IMR-90 (cell line): ENCODE measurements around the gene KRTAP4-5. TPM values are rescaled to one million over a fixed set of nuclear protein-coding genes. Genes with fewer than 3 reads are reported as not detected.

Experiments used
- ATAC-seq: fragments of 200-7000 bp; cut with Tn5 transposase; 2 replicates; pipeline ENCODE4 v1.9.1; 2020; ENCODE audit warnings: low read depth, mild to moderate bottlenecking, moderate library complexity
- BruUV-seq: library from RNA; stranded (reverse); fragments of 400-500 nt; replicated peaks from 2 replicates; lab custom pipeline; 2021; lab: Mats Ljungman, UMichigan
- CTCF ChIA-PET: fragments of 300-600 bp; formaldehyde crosslinking; extraction: SDS; loops from one replicate; lab custom pipeline; 2021; ENCODE audit warnings: antibody characterized with exemption; lab: Yijun Ruan, JAX
- POLR2A ChIA-PET: fragments of 300-600 bp; sonication (Branson Sonifier 250); formaldehyde crosslinking; loops from one replicate; lab custom pipeline; 2022; ENCODE audit warnings: antibody characterized with exemption; ENCODE audit not compliant: unreplicated experiment; lab: Charles Lee
- DNase-seq: peaks from one replicate; pipeline ENCODE4 v3.0.0; 2013
- H2AFZ ChIP-seq: replicated peaks from 2 replicates; pipeline ENCODE3; 2013; ENCODE audit warnings: low read length, mild to moderate bottlenecking; ENCODE audit not compliant: poor library complexity
- H2AK5ac ChIP-seq: 2 replicates; pipeline ENCODE4 v1.6.1; 2013; ENCODE audit warnings: low read depth, low read length, inconsistent platforms
- H2AK9ac ChIP-seq: replicated peaks from 2 replicates; pipeline ENCODE3; 2013; ENCODE audit warnings: mild to moderate bottlenecking, low read depth, low read length, moderate library complexity; ENCODE audit not compliant: poor library complexity
- H2BK120ac ChIP-seq: 2 replicates; pipeline ENCODE4 v1.6.1; 2013; ENCODE audit warnings: low read depth, low read length, inconsistent platforms
- H2BK15ac ChIP-seq: 3 replicates; pipeline ENCODE4 v1.6.1; 2013; ENCODE audit warnings: low read depth, low read length, inconsistent platforms
- H2BK20ac ChIP-seq: 2 replicates; pipeline ENCODE4 v1.6.1; 2013; ENCODE audit warnings: low read depth, mild to moderate bottlenecking, inconsistent platforms, low read length, moderate library complexity
- H2BK5ac ChIP-seq: 2 replicates; pipeline ENCODE4 v1.6.1; 2013; ENCODE audit warnings: mild to moderate bottlenecking, low read depth, low read length, inconsistent platforms; ENCODE audit not compliant: poor library complexity, severe bottlenecking
- H3K14ac ChIP-seq: replicated peaks from 2 replicates; pipeline ENCODE4 v1.6.1; 2013; ENCODE audit warnings: low read depth, low read length, inconsistent platforms
- H3K18ac ChIP-seq: 2 replicates; pipeline ENCODE4 v1.6.1; 2013; ENCODE audit warnings: low read depth, low read length, control low read depth
- H3K23ac ChIP-seq: 2 replicates; pipeline ENCODE4 v1.6.1; 2013; ENCODE audit warnings: low read depth, low read length, inconsistent platforms
- H3K27ac ChIP-seq: 2 replicates; pipeline ENCODE4 v1.5.1; 2013; ENCODE audit warnings: mild to moderate bottlenecking, control low read depth, low read length; ENCODE audit not compliant: insufficient read depth
- H3K27me3 ChIP-seq: 2 replicates; pipeline ENCODE4 v1.6.1; 2013; ENCODE audit warnings: low read length; ENCODE audit not compliant: control insufficient read depth, insufficient read depth
- H3K36me3 ChIP-seq: 2 replicates; pipeline ENCODE4 v1.6.1; 2013; ENCODE audit warnings: low read length, mixed read lengths; ENCODE audit not compliant: control insufficient read depth, insufficient read depth
- H3K4ac ChIP-seq: 2 replicates; pipeline ENCODE4 v1.6.1; 2013; ENCODE audit warnings: low read depth, low read length, inconsistent platforms
- H3K4me1 ChIP-seq: 2 replicates; pipeline ENCODE4 v1.6.1; 2013; ENCODE audit warnings: low read length, mixed read lengths; ENCODE audit not compliant: control insufficient read depth, insufficient read depth
- H3K4me2 ChIP-seq: 2 replicates; pipeline ENCODE4 v1.6.1; 2013; ENCODE audit warnings: low read depth, mild to moderate bottlenecking, control low read depth, low read length, moderate library complexity
- H3K4me3 ChIP-seq: 2 replicates; pipeline ENCODE4 v1.5.1; 2013; ENCODE audit warnings: low read depth, mild to moderate bottlenecking, control low read depth, low read length, moderate library complexity; ENCODE audit not compliant: insufficient read depth
- H3K56ac ChIP-seq: 2 replicates; pipeline ENCODE4 v1.6.1; 2013; ENCODE audit warnings: low read length, inconsistent platforms; ENCODE audit not compliant: insufficient read depth; ENCODE audit errors: extremely low read depth
- H3K79me1 ChIP-seq, 2 experiments: 2 replicates each; pipeline ENCODE4 v1.6.1; 2013; ENCODE audit warnings: low read length in 2 of 2, inconsistent platforms in 1 of 2, low read depth in 1 of 2
- H3K9ac ChIP-seq: 2 replicates; pipeline ENCODE4 v1.6.1; 2013; ENCODE audit warnings: low read depth, low read length, control low read depth
- H3K9me1 ChIP-seq: 2 replicates; pipeline ENCODE4 v1.6.1; 2013; ENCODE audit warnings: low read length, inconsistent platforms; ENCODE audit not compliant: insufficient read depth
- H3K9me3 ChIP-seq: 2 replicates; pipeline ENCODE4 v1.6.1; 2013; ENCODE audit warnings: low read length; ENCODE audit not compliant: control insufficient read depth, insufficient read depth
- H4K20me1 ChIP-seq: 2 replicates; pipeline ENCODE4 v1.6.1; 2013; ENCODE audit warnings: low read length, inconsistent platforms; ENCODE audit not compliant: insufficient read depth
- H4K5ac ChIP-seq: 2 replicates; pipeline ENCODE4 v1.6.1; 2013; ENCODE audit warnings: mild to moderate bottlenecking, low read depth, low read length, control low read depth
- H4K8ac ChIP-seq, 2 experiments: 2 replicates each; pipeline ENCODE4 v1.6.1; 2013; ENCODE audit warnings: low read depth in 2 of 2, low read length in 2 of 2, control low read depth in 1 of 2, inconsistent platforms in 1 of 2
- H4K91ac ChIP-seq: 2 replicates; pipeline ENCODE4 v1.6.1; 2013; ENCODE audit warnings: low read depth, low read length, inconsistent platforms; ENCODE audit not compliant: insufficient read depth
- BHLHE40 ChIP-seq: fragments of 150-350 bp; IDR thresholded peaks from 2 replicates; pipeline ENCODE4 v1.6.1; 2016; ENCODE audit warnings: mild to moderate bottlenecking, low read depth, low read length
- CEBPB ChIP-seq: IDR thresholded peaks from 2 replicates; pipeline ENCODE4 v1.6.1; 2012; ENCODE audit warnings: low read depth, low read length, improper control_type of control experiment
- CHD1 ChIP-seq: IDR thresholded peaks from 2 replicates; pipeline ENCODE4 v1.6.1; 2012; ENCODE audit warnings: low read depth, low read length, improper control_type of control experiment
- FOS ChIP-seq: fragments of 150-350 bp; IDR thresholded peaks from 2 replicates; pipeline ENCODE4 v1.6.1; 2016; ENCODE audit warnings: low read depth, low read length
- MAFK ChIP-seq: IDR thresholded peaks from 2 replicates; pipeline ENCODE4 v1.6.1; 2012; ENCODE audit warnings: low read depth, low read length, improper control_type of control experiment
- MAZ ChIP-seq: IDR thresholded peaks from 2 replicates; pipeline ENCODE4 v1.6.1; 2012; ENCODE audit warnings: low read depth, mild to moderate bottlenecking, low read length, improper control_type of control experiment, moderate library complexity, borderline replicate concordance
- MXI1 ChIP-seq: IDR thresholded peaks from 2 replicates; pipeline ENCODE4 v1.6.1; 2012; ENCODE audit warnings: low read depth, mild to moderate bottlenecking, low read length, moderate library complexity, borderline replicate concordance
- NFE2L2 ChIP-seq: fragments of 150-350 bp; IDR thresholded peaks from 2 replicates; pipeline ENCODE4 v1.6.1; 2016; ENCODE audit warnings: low read depth, mild to moderate bottlenecking, low read length
- POLR2A ChIP-seq: IDR thresholded peaks from 2 replicates; pipeline ENCODE4 v1.6.1; 2012; ENCODE audit warnings: mild to moderate bottlenecking, low read depth, low read length
- RAD21 ChIP-seq: IDR thresholded peaks from 2 replicates; pipeline ENCODE4 v1.6.1; 2012; ENCODE audit warnings: low read length, improper control_type of control experiment
- RCOR1 ChIP-seq: IDR thresholded peaks from 2 replicates; pipeline ENCODE4 v1.6.1; 2012; ENCODE audit warnings: mild to moderate bottlenecking, low read length, improper control_type of control experiment; ENCODE audit not compliant: insufficient replicate concordance
- RFX5 ChIP-seq: IDR thresholded peaks from 2 replicates; pipeline ENCODE4 v1.8.0; 2012; ENCODE audit warnings: low read depth, mild to moderate bottlenecking, low read length, moderate library complexity
- SMC3 ChIP-seq: fragments of 150-350 bp; IDR thresholded peaks from 2 replicates; pipeline ENCODE4 v1.6.1; 2016; ENCODE audit warnings: low read depth, mild to moderate bottlenecking, antibody characterized with exemption, low read length, moderate library complexity
- WGBS, 2 experiments: methylation state at CpG; one replicate each; pipeline versions ENCODE4 v1.1.5 to v1.1.7; 2013; ENCODE audit warnings: missing lambda C conversion rate in 2 of 2; ENCODE audit not compliant: insufficient read length in 1 of 2; ENCODE audit errors: extremely low coverage in 2 of 2; 5-methylcytosine and 5-hydroxymethylcytosine counted together
- dilution Hi-C: fragments of 300-500 bp; cut with HindIII; formaldehyde crosslinking; loops from one replicate; pipeline ENCODE4 v1.14.3; 2018; ENCODE audit warnings: low sequenced_read_pairs; ENCODE audit not compliant: unreplicated experiment
- in situ Hi-C: fragments of 300-500 bp; cut with MboI; formaldehyde crosslinking; loops from 3 replicates; pipeline ENCODE4 v1.14.3; 2019; ENCODE audit warnings: low sequenced_read_pairs, inconsistent platforms, mixed read lengths
- intact Hi-C: fragments of 100-400 bp; cut with micrococcal nuclease; formaldehyde crosslinking; loops from 2 replicates; pipeline ENCODE4 v1.10.0; 2022
- polyA plus RNA-seq, 3 experiments: library from polyadenylated mRNA; depleted of rRNA; stranded (reverse); fragments of >200 nt; gene quantifications; 2 replicates each; pipeline ENCODE4 v1.2.3, GENCODE V29; 2012; ENCODE audit warnings: low replicate concordance in 1 of 3
- total RNA-seq: library from RNA; depleted of rRNA; stranded (reverse); fragments of >200 nt; gene quantifications from 2 replicates; pipeline ENCODE4 v1.2.3, GENCODE V29; 2012
- TF ChIP-seq, protein P1 (sequence below): conservative IDR thresholded peaks from 2 replicates; pipeline ENCODE4 v1.5.1; 2012; ENCODE audit warnings: mild to moderate bottlenecking, low read depth, low read length, improper control_type of control experiment
- TF ChIP-seq, protein P2 (sequence below): fragments of 150-350 bp; IDR thresholded peaks from 2 replicates; pipeline ENCODE4 v1.6.1; 2017; ENCODE audit warnings: mild to moderate bottlenecking, antibody characterized with exemption, low read length, low read depth
- TF ChIP-seq, protein P3 (sequence below): fragments of 150-350 bp; IDR thresholded peaks from 2 replicates; pipeline ENCODE4 v1.6.1; 2016; ENCODE audit warnings: low read depth, mild to moderate bottlenecking, low read length, moderate library complexity, borderline replicate concordance

KRTAP4-5 gene
- total and polyA plus RNA-seq, 2 of the 4 experiments (the other 2 are of a cell fraction) = not detected

DNA sequence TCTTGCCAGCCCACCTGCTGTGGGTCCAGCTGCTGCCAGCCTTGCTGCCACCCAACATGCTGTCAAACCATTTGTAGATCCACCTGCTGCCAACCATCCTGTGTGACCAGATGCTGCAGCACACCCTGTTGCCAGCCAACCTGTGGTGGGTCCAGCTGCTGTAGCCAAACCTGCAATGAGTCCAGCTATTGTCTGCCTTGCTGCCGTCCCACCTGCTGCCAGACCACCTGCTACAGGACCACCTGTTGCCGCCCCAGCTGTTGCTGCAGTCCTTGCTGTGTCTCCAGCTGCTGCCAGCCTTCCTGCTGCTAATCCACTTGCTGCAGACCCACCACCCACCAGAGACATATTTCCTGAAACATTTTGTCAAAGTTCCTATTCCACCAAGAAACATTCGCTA, 40.7 kb upstream of the KRTAP4-5 start:
- Histone ChIP-seq H3K9me3 (no peaks in the 10 kb centered on the region; the same call in 1 of the 2 replicates), H3K4me2 (no peak overlapping the region), H4K20me1 (no peaks in the 10 kb centered on the region), H2BK20ac (no peak overlapping the region), H3K4ac (no peak overlapping the region), H3K14ac (no peak overlapping the region), H3K9ac (no peak overlapping the region), H3K9me1 (no peaks in the 10 kb centered on the region), H2BK15ac (no peak overlapping the region), H4K91ac (no peak overlapping the region), H4K5ac (no peak overlapping the region), H3K27me3 (peaks cover 6% of the 10 kb centered on the region), H3K36me3 (no peaks in the 10 kb centered on the region), H2AK5ac (no peak overlapping the region), H4K8ac (no peak overlapping the region), H3K56ac (no peak overlapping the region), H3K27ac (no peak overlapping the region), H2BK5ac (no peak overlapping the region), H3K18ac (no peak overlapping the region), H3K4me1 (no peaks in the 10 kb centered on the region), H2BK120ac (no peak overlapping the region), H3K23ac (no peak overlapping the region), H2AFZ (no peak overlapping the region), H3K79me1 (no peaks in the 10 kb centered on the region), H3K4me3 (no peak overlapping the region), H2AK9ac (no peak overlapping the region)
- ChIA-PET CTCF (interaction anchor here (0.8 kb wide), 1 partner anchor 9 kb away, joined by 3 read pairs; no protein-coding TSS in a partner anchor), POLR2A (no interaction called here)
- no peak for ATAC-seq
- BruUV-seq = no TSS peak
- 76% methylated on average over 3 of the region's 3 CpGs; no CpG with 5 or more reads in 1 of the 2 experiments for WGBS, 2 experiments
- dilution Hi-C loops (no loop called here), intact Hi-C loops (no loop called here), in situ Hi-C loops (no loop called here)
- DNase-seq = no peak
- TF ChIP-seq MAFK (no peak), RAD21 (no peak), NFE2L2 (no peak), SMC3 (no peak), RFX5 (no peak), RCOR1 (no peak), CEBPB (no peak), POLR2A (no peak), MXI1 (no peak), FOS (no peak), CHD1 (no peak), MAZ (no peak), BHLHE40 (no peak)
- TF ChIP-seq, protein P1, sequence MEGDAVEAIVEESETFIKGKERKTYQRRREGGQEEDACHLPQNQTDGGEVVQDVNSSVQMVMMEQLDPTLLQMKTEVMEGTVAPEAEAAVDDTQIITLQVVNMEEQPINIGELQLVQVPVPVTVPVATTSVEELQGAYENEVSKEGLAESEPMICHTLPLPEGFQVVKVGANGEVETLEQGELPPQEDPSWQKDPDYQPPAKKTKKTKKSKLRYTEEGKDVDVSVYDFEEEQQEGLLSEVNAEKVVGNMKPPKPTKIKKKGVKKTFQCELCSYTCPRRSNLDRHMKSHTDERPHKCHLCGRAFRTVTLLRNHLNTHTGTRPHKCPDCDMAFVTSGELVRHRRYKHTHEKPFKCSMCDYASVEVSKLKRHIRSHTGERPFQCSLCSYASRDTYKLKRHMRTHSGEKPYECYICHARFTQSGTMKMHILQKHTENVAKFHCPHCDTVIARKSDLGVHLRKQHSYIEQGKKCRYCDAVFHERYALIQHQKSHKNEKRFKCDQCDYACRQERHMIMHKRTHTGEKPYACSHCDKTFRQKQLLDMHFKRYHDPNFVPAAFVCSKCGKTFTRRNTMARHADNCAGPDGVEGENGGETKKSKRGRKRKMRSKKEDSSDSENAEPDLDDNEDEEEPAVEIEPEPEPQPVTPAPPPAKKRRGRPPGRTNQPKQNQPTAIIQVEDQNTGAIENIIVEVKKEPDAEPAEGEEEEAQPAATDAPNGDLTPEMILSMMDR = no peak
- TF ChIP-seq, protein P2, sequence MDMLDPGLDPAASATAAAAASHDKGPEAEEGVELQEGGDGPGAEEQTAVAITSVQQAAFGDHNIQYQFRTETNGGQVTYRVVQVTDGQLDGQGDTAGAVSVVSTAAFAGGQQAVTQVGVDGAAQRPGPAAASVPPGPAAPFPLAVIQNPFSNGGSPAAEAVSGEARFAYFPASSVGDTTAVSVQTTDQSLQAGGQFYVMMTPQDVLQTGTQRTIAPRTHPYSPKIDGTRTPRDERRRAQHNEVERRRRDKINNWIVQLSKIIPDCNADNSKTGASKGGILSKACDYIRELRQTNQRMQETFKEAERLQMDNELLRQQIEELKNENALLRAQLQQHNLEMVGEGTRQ = no peak
- TF ChIP-seq, protein P3, sequence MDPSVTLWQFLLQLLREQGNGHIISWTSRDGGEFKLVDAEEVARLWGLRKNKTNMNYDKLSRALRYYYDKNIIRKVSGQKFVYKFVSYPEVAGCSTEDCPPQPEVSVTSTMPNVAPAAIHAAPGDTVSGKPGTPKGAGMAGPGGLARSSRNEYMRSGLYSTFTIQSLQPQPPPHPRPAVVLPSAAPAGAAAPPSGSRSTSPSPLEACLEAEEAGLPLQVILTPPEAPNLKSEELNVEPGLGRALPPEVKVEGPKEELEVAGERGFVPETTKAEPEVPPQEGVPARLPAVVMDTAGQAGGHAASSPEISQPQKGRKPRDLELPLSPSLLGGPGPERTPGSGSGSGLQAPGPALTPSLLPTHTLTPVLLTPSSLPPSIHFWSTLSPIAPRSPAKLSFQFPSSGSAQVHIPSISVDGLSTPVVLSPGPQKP = no peak
